Retinal pigment epithelial cell (primary cell): Measurements from ENCODE around the gene ATG9B.

Experiments used
- DNase-seq: peaks from one replicate; pipeline ENCODE4 v3.0.0-alpha.2; 2010; ENCODE audit warnings: low read depth
- H3K4me3 ChIP-seq: 2 replicates; pipeline ENCODE4 v1.5.1; 2011; ENCODE audit warnings: mild to moderate bottlenecking, low read length, control low read depth, moderate library complexity
- TF ChIP-seq, protein P1 (sequence below): conservative IDR thresholded peaks from 2 replicates; pipeline ENCODE4 v1.5.1; 2011; ENCODE audit warnings: low read depth, low read length, control low read depth, inconsistent platforms

The ATG9B gene

DNA sequence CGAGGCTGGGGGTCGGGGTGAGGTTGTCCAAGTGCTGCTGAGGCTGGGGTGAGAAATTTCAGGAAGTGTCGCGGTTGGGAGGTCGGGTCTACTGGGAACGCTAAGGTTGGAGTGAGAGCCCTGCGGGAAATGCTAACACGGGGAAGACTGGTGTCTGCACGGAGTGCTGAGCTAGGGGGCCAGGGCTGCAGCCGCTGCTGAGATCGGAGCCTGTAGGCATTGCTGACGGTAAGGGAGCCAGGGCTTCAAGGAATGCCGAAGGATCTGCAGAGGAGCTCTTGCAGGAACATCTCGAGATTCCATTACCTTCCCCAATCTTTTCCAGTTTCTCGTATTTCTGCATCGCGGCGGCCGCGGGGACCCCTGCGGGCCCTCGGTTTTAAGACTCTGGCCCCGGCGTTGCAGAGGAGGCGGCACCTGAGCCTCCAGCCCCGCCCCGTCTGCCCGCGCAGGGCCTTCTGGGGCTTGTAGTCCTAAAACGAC, 33.3 kb upstream of the ATG9B start, which contains the start of gene CDK5:
Gene CDK5 (minus strand): TSS at position 392 of the 483 bp plus-strand sequence. CDS start 49 bp downstream, at position 343.
- DNase-seq = no peak
- H3K4me3 ChIP-seq = peak within 1 kb of the TSS; percentile 80
- TF ChIP-seq, protein P1, sequence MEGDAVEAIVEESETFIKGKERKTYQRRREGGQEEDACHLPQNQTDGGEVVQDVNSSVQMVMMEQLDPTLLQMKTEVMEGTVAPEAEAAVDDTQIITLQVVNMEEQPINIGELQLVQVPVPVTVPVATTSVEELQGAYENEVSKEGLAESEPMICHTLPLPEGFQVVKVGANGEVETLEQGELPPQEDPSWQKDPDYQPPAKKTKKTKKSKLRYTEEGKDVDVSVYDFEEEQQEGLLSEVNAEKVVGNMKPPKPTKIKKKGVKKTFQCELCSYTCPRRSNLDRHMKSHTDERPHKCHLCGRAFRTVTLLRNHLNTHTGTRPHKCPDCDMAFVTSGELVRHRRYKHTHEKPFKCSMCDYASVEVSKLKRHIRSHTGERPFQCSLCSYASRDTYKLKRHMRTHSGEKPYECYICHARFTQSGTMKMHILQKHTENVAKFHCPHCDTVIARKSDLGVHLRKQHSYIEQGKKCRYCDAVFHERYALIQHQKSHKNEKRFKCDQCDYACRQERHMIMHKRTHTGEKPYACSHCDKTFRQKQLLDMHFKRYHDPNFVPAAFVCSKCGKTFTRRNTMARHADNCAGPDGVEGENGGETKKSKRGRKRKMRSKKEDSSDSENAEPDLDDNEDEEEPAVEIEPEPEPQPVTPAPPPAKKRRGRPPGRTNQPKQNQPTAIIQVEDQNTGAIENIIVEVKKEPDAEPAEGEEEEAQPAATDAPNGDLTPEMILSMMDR = no peak

DNA sequence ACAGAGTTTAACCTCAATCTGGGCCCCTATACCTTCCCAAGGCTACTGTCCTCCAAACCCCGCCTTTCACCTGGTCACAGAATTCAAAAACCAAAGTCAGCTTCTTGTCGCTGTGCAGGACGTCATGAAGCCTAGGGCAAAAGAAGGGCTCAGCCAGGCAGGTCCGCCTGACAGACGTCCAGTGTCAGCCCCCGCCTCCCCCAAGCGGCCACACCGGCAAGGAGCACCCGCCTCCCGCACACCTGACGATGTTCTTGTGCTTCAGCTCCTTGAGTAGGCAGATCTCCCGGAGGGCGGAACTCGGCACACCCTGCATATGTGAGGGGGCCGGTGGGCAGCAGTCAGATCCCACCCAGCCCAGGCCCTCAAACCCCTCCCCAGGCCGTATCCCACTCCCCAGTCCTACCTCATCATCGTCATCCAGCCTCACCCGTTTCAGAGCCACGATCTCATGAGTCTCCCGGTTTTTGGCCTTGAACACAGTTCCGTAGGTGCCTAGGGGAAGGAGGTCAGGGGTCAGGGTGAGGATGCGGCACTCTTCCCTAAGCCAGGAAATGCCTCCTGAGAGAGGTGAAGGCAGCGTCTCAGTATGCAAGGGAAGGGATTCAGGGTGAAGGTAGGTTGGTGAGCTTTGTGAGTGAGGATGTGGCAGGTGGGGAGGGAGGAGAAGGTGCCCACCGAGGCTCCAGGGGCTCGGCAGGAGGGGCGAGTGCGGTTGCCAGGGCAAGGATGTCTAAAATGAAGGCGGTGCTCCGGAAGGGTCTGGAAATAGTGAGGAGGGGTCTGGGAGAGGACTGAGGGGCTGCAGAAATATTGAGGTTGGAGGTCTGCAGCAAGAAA, 32.6 kb upstream of the ATG9B start:
- H3K4me3 ChIP-seq = peak overlapping the region; percentile 80
- TF ChIP-seq, protein P1 = peak; percentile 6
- DNase-seq = no peak

DNA sequence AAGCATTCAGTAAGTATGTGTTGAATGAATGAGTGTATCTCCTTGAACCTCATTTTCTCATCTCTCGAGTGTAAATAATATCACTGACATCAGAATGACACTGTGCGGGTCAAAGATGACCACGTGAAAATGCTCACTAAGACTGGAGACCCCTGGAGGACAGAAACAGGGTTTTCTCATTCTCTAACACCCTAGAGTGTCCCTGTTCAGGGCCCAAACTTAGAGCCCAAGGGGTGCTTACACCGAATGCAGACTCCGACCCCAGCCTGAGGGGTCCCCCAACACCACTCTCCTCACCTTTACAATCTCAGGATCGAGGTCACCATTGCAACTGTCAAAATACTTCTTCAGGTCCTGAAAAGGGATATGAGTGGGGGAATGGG, 32.0 kb upstream of the ATG9B start:
- TF ChIP-seq, protein P1 = no peak
- no peak for DNase-seq
- no peak overlapping the region for H3K4me3 ChIP-seq

DNA sequence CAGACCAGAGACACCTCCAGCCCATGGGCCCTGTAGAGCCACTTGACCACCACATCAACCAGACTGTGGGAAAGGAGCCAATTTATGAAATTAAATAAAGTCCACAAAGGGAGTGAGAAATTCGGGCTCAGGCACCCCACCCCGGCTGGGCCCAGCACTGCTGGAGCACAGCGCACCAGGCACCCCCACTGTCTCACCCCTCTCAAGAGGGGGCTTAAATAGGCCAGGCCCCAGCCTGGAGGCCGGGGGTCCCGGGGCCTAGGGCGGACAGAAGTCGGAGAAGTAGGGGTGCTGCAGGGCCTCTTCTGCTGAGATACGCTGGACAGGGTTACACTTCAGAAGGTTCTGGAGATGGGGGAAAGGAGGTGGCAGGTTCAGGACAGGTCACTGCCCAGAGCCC, 29.5 kb upstream of the ATG9B start:
- no peak overlapping the region for H3K4me3 ChIP-seq
- no peak for DNase-seq
- TF ChIP-seq, protein P1 = no peak

DNA sequence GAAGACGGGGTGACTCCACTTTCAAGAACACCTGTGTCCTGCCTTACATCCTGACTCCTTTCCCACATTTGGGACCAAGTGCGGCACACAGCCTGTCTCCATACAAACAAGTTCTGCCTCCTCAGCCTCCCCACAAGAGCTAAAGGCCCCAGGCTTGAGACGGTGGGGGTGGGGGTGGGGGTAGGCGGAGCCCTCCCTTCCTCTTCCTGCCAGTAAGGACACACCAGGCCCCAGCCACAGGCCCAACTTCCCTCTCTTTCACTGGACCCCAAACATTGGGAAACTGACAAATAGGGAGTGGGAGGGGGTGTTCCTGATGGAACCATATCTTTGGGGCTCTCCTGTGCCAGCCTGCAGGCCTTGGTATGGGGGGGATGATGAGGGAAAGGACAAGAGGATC, 28.8 kb upstream of the ATG9B start:
- no peak overlapping the region for H3K4me3 ChIP-seq
- DNase-seq = no peak
- TF ChIP-seq, protein P1 = no peak

DNA sequence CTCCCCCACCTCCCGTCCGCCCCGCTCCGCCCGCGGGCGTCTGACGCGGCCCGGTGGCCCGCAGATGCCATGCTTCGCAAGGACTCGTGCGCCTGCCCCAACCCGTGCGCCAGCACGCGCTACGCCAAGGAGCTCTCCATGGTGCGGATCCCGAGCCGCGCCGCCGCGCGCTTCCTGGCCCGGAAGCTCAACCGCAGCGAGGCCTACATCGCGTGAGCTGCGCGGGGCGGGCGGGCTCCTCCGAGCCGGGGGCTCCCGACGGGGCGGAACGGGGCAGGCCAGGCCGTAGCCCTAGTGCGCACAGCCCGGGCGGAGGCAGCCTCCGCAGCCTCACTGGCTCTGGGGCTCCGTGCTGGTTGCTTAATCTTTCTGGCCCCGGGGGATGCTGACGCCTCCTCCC, 26.8 kb upstream of the ATG9B start:
- TF ChIP-seq, protein P1 = no peak
- no peak overlapping the region for H3K4me3 ChIP-seq
- no peak for DNase-seq
